Right ventricle myocardium superior (tissue), 1 donor: ENCODE measurements around the gene ANXA10. TPM values are rescaled to one million over a fixed set of nuclear protein-coding genes. Genes with fewer than 3 reads are reported as not detected.
"Not testable (repeated sequence)": the region's sequence is repeated elsewhere in the genome, so short reads cannot be mapped to it uniquely, and the experiment has no call there.

Experiments
- ATAC-seq: fragments of 200-7000 bp; cut with Tn5 transposase; one replicate; pipeline ENCODE4 v1.9.1; 2020; ENCODE audit warnings: mild to moderate bottlenecking; ENCODE audit not compliant: poor library complexity
- DNase-seq: peaks from one replicate; pipeline ENCODE4 v3.0.0-alpha.2; 2020
- intact Hi-C: fragments of 100-400 bp; cut with DNase I; formaldehyde crosslinking; loops from one replicate; pipeline ENCODE4 v1.11.2; 2022
- total RNA-seq: library from RNA; stranded (reverse); fragmentation: NEBNext Ultra II Directional; extraction: Animal tissue kit (Norgen Biotek cat#: 25700); gene quantifications from one replicate; pipeline ENCODE4 v1.2.1, GENCODE V29; 2021
- donor health status: DM: no; HTN: yes; CAD: no; lungs with severe emphysema.

ANXA10 gene
- total RNA-seq, 1 donor from 2014 or later: not detected

- ATAC-seq (no peak), DNase-seq (no peak)
- intact Hi-C loops: no loop called here
Measured at GRCh38 chr4:168203233-168203911, 111.0 kb downstream of the ANXA10 start.

GRCh38 chr4:168208957-168209614, 116.7 kb downstream of the ANXA10 start:
- ATAC-seq (no peak), DNase-seq (no peak)
- intact Hi-C loops: no loop called here

- ATAC-seq: no peak
- intact Hi-C loops: no loop called here
- no peak for DNase-seq
Measured at GRCh38 chr4:168212656-168213055, 120.3 kb downstream of the ANXA10 start.

DNA sequence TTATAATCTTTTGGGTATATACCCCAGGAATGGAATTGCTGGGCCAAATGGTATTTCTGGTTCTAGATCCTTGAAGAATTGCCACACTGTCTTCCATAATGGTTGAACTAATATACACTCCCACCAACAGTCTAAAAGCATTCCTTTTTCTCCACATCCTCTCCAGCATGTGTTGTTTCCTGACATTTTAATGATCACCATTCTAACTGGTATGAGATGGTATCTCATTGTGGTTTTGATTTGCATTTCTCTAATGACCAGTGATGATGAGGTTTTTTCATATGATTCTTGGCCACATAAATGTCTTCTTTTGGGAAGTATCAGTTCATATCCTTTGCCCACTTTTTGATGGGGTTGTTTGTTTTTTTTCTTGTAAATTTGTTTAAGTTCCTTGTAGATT, 121.2 kb downstream of the ANXA10 start:
- intact Hi-C loops, DNase-seq, ATAC-seq: not testable (repeated sequence)

GRCh38 chr4:168218645-168219044, 126.3 kb downstream of the ANXA10 start:
- no peak for ATAC-seq
- intact Hi-C loops: no loop called here

GRCh38 chr4:168220893-168221292, 128.6 kb downstream of the ANXA10 start:
- intact Hi-C loops: no loop called here
- ATAC-seq: no peak
- no peak for DNase-seq

More at GRCh38 chr4:168218645-168219044, 126.3 kb downstream of the ANXA10 start:
- DNase-seq: no peak

- DNase-seq: no peak
Measured at GRCh38 chr4:168221301-168221700, 129.0 kb downstream of the ANXA10 start.

More at GRCh38 chr4:168221301-168221700, 129.0 kb downstream of the ANXA10 start:
- intact Hi-C loops: no loop called here
- no peak for ATAC-seq

Other genes starting within 250 kb of the ANXA10 start
- 4.4 TPM for gene DDX60, start 226.2 kb downstream of the ANXA10 start, total RNA-seq